Measurements from ENCODE around the gene CENPC.

DNA sequence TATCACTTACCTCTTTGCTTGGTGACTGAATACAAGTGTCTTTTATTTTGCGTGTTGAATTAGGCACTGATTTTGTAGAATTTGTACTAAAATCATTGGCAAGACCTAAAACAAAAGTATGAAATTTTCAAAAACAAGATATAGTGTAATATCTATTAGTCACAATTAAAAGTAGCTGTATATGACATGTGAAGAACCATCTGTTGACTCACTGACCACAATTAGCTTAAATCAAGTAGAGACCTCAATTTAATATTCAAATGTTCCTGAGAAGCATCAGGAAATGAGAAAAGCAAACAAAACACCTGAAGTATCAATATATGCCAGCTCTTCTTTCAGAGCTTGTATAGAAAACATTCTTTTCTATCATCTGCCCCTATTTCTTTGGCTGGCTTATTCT, 5.5 kb downstream of the CENPC start:
- TF ChIP-seq CTCF (optimal IDR thresholded peaks at IDR 0.05 in 1 of 3, IDR thresholded peaks at IDR 0.05 in 1 of 3, conservative IDR thresholded peaks at IDR 0.05 in 1 of 3; ENCODE audit: extremely low read depth in 1 of 3, insufficient read depth in 2 of 3, low read length in 3 of 3), result no peak
- no peak for TF ChIP-seq EZH2 (IDR thresholded peaks at IDR 0.05; ENCODE audit: low read length)
